HepG2 (cell line): ENCODE results near the gene DUS1L. TPM values are rescaled to one million over a fixed set of nuclear protein-coding genes. Genes with fewer than 3 reads are reported as not detected.

Source experiments
- AGO1 ChIP-seq: fragments of 200-400 bp; formaldehyde crosslinking; IDR thresholded peaks from 2 replicates; pipeline ENCODE4 v1.6.1; 2017; ENCODE audit warnings: mild to moderate bottlenecking, low read depth, low read length, moderate library complexity; ENCODE audit not compliant: poor library complexity, severe bottlenecking
- AKAP8 ChIP-seq: sonication (generic); formaldehyde crosslinking; IDR thresholded peaks from 2 replicates; pipeline ENCODE4 v1.5.1; 2020; ENCODE audit warnings: mild to moderate bottlenecking, missing genetic modification reagents
- JDP2 ChIP-seq: sonication (generic); formaldehyde crosslinking; IDR thresholded peaks from 2 replicates; pipeline ENCODE4 v1.8.1; 2022; ENCODE audit warnings: missing genetic modification reagents, borderline replicate concordance
- KAT8 ChIP-seq: IDR thresholded peaks from 2 replicates; pipeline ENCODE4 v1.6.1; 2016; ENCODE audit warnings: missing genetic modification reagents, missing compliant biosample characterization
- NFKBIZ ChIP-seq: IDR thresholded peaks from 2 replicates; pipeline ENCODE4 v1.6.1; 2018; ENCODE audit warnings: missing genetic modification reagents, missing compliant biosample characterization
- NFRKB ChIP-seq: fragments of 450-650 bp; IDR thresholded peaks from 2 replicates; pipeline ENCODE4 v1.6.1; 2017
- RBM22 ChIP-seq: fragments of 200-400 bp; formaldehyde crosslinking; optimal IDR thresholded peaks from 2 replicates; pipeline ENCODE3; 2017; ENCODE audit warnings: mild to moderate bottlenecking, low read length, moderate library complexity
- RBM39 ChIP-seq: fragments of 200-400 bp; formaldehyde crosslinking; IDR thresholded peaks from one replicate; pipeline ENCODE4 v1.6.1; 2018; ENCODE audit warnings: antibody characterized with exemption, mild to moderate bottlenecking, low read depth, low read length; ENCODE audit not compliant: poor library complexity, severe bottlenecking
- SMC3 ChIP-seq: IDR thresholded peaks from 2 replicates; pipeline ENCODE4 v1.6.1; 2011; ENCODE audit warnings: low read length, improper control_type of control experiment
- TBX2 ChIP-seq: sonication (generic); formaldehyde crosslinking; IDR thresholded peaks from 2 replicates; pipeline ENCODE4 v1.5.0; 2020; ENCODE audit warnings: missing genetic modification reagents, mild to moderate bottlenecking, borderline replicate concordance
- TEAD2 ChIP-seq: sonication (generic); formaldehyde crosslinking; IDR thresholded peaks from 2 replicates; pipeline ENCODE4 v1.9.0; 2021; ENCODE audit warnings: missing genetic modification reagents
- ZBTB38 ChIP-seq: sonication (generic); formaldehyde crosslinking; IDR thresholded peaks from 2 replicates; pipeline ENCODE4 v1.5.1; 2020; ENCODE audit warnings: mild to moderate bottlenecking, missing genetic modification reagents
- ZBTB7A ChIP-seq: sonication (generic); formaldehyde crosslinking; IDR thresholded peaks from 2 replicates; pipeline ENCODE4 v1.8.0; 2022; ENCODE audit warnings: mild to moderate bottlenecking, missing genetic modification reagents
- ZMYM4 ChIP-seq: sonication (generic); formaldehyde crosslinking; IDR thresholded peaks from 2 replicates; pipeline ENCODE4 v1.8.1; 2023; ENCODE audit warnings: mild to moderate bottlenecking, missing genetic modification reagents
- ZNF747 ChIP-seq: sonication (generic); formaldehyde crosslinking; IDR thresholded peaks from 2 replicates; pipeline ENCODE4 v1.8.1; 2023; ENCODE audit warnings: missing genetic modification reagents, mild to moderate bottlenecking, borderline replicate concordance
- ZNF841 ChIP-seq: sonication (generic); formaldehyde crosslinking; IDR thresholded peaks from 2 replicates; pipeline ENCODE4 v1.8.1; 2023; ENCODE audit warnings: missing genetic modification reagents, borderline replicate concordance
- polyA plus RNA-seq, 8 experiments: library from polyadenylated mRNA; depleted of rRNA in 3 of 8; stranded (reverse) in 7 of 8; unstranded in 1 of 8; fragments of >200 nt; fragmentation: Illumina TruSeq in 4 of 8; extraction: Trizol in 4 of 8; gene quantifications; 2 replicates each; pipeline versions ENCODE4 v1.2.1 to v1.2.3, GENCODE V29; 2011 to 2016; ENCODE audit warnings: low read depth in 4 of 8, missing spikeins in 1 of 8, mixed read lengths in 1 of 8; ENCODE audit not compliant: insufficient read depth in 1 of 8
- total RNA-seq, 5 experiments: library from RNA; depleted of rRNA; stranded (reverse); fragments of >200 nt; fragmentation: Illumina TruSeq; extraction: Trizol; gene quantifications; 2 replicates each; pipeline ENCODE4 v1.2.3, GENCODE V29; 2016; ENCODE audit warnings: low read depth in 1 of 5
- TF ChIP-seq, protein P1 (sequence below): sonication (generic); formaldehyde crosslinking; IDR thresholded peaks from 2 replicates; pipeline ENCODE4 v1.5.1; 2020; ENCODE audit warnings: mild to moderate bottlenecking, missing genetic modification reagents, moderate library complexity
- TF ChIP-seq, protein P2 (sequence below): sonication (generic); formaldehyde crosslinking; IDR thresholded peaks from 2 replicates; pipeline ENCODE4 v1.5.1; 2020; ENCODE audit warnings: missing genetic modification reagents, mild to moderate bottlenecking, borderline replicate concordance
- TF ChIP-seq, protein P3 (sequence below): IDR thresholded peaks from 2 replicates; pipeline ENCODE4 v1.4.0; 2020; ENCODE audit warnings: mild to moderate bottlenecking, missing genetic modification reagents

The DUS1L gene
- total and polyA plus RNA-seq, 2 of the 13 experiments (the other 11 are each of a cell fraction or from before 2014, with no cell fraction given), result 81.0 to 109 TPM

DNA sequence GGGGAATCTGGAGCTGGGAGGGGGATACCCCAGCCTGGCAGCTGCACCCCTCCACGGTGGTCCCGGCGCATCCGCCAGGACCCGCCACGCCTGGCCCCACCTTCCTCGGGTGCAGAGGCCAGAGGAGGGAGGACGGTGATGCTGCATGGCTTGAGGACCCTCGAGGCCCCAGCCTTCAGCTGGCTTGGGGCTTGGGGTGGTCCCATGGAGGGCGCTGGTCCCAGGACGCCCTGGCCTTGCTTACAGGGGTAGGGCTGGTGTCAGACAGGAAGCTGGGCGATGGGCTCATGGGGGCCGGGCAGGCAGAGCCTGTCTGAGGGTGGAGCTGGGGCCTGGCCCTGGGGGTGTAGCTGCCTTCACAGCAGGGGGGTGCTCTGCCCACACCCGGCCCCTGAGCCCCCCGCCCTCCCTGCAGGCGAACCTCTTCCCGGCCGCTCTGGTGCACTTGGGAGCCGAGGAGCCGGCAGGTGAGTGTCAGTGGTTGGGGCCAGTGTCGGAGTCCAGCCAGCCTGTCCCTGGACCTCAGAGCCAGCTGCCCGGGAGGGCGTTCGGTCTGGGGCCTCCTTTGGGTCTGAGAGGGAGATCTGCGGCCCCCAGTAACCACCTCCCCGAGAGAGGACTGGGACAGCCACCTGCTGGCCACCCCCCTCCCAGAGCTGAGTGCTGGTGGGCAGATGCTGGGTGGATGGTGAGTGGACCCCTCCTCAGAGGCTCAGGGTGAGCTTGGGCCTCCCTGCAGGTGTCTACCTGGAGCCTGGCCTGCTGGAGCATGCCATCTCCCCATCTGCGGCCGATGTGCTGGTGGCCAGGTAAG is 49.3 kb downstream of the DUS1L start (continued):
- TF ChIP-seq AKAP8 (CRISPR knock-in tag), result peak; percentile 98
- TF ChIP-seq ZNF841 (CRISPR knock-in tag), result no peak
- peak; percentile 80 for TF ChIP-seq RBM22
- TF ChIP-seq RBM39, result peak; percentile 59
- 0 out of 2 replicates have a peak, but pooled peaks have one; percentile 10 for TF ChIP-seq ZBTB38 (CRISPR knock-in tag)
- TF ChIP-seq NFRKB, result no peak
- TF ChIP-seq AGO1, result peak; percentile 90
- TF ChIP-seq ZNF747 (CRISPR knock-in tag), result no peak
- no peak for TF ChIP-seq KAT8 (CRISPR knock-in tag)
- no peak for TF ChIP-seq NFKBIZ (CRISPR knock-in tag)
- TF ChIP-seq ZMYM4 (CRISPR knock-in tag), result no peak
- TF ChIP-seq, protein P1, sequence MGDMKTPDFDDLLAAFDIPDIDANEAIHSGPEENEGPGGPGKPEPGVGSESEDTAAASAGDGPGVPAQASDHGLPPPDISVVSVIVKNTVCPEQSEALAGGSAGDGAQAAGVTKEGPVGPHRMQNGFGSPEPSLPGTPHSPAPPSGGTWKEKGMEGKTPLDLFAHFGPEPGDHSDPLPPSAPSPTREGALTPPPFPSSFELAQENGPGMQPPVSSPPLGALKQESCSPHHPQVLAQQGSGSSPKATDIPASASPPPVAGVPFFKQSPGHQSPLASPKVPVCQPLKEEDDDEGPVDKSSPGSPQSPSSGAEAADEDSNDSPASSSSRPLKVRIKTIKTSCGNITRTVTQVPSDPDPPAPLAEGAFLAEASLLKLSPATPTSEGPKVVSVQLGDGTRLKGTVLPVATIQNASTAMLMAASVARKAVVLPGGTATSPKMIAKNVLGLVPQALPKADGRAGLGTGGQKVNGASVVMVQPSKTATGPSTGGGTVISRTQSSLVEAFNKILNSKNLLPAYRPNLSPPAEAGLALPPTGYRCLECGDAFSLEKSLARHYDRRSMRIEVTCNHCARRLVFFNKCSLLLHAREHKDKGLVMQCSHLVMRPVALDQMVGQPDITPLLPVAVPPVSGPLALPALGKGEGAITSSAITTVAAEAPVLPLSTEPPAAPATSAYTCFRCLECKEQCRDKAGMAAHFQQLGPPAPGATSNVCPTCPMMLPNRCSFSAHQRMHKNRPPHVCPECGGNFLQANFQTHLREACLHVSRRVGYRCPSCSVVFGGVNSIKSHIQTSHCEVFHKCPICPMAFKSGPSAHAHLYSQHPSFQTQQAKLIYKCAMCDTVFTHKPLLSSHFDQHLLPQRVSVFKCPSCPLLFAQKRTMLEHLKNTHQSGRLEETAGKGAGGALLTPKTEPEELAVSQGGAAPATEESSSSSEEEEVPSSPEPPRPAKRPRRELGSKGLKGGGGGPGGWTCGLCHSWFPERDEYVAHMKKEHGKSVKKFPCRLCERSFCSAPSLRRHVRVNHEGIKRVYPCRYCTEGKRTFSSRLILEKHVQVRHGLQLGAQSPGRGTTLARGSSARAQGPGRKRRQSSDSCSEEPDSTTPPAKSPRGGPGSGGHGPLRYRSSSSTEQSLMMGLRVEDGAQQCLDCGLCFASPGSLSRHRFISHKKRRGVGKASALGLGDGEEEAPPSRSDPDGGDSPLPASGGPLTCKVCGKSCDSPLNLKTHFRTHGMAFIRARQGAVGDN (CRISPR knock-in tag), result peak; percentile 39; the same call in 1 of the 2 replicates
- TF ChIP-seq TBX2, result no peak
- TF ChIP-seq, protein P2, sequence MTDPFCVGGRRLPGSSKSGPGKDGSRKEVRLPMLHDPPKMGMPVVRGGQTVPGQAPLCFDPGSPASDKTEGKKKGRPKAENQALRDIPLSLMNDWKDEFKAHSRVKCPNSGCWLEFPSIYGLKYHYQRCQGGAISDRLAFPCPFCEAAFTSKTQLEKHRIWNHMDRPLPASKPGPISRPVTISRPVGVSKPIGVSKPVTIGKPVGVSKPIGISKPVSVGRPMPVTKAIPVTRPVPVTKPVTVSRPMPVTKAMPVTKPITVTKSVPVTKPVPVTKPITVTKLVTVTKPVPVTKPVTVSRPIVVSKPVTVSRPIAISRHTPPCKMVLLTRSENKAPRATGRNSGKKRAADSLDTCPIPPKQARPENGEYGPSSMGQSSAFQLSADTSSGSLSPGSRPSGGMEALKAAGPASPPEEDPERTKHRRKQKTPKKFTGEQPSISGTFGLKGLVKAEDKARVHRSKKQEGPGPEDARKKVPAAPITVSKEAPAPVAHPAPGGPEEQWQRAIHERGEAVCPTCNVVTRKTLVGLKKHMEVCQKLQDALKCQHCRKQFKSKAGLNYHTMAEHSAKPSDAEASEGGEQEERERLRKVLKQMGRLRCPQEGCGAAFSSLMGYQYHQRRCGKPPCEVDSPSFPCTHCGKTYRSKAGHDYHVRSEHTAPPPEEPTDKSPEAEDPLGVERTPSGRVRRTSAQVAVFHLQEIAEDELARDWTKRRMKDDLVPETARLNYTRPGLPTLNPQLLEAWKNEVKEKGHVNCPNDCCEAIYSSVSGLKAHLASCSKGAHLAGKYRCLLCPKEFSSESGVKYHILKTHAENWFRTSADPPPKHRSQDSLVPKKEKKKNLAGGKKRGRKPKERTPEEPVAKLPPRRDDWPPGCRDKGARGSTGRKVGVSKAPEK, result no peak
- no peak for TF ChIP-seq SMC3
- peak; percentile 63 for TF ChIP-seq ZBTB7A
- 0 out of 2 replicates have a peak, but pooled peaks have one; percentile 15 for TF ChIP-seq TEAD2 (CRISPR knock-in tag)
- TF ChIP-seq JDP2 (CRISPR knock-in tag), result no peak
- TF ChIP-seq, protein P3, sequence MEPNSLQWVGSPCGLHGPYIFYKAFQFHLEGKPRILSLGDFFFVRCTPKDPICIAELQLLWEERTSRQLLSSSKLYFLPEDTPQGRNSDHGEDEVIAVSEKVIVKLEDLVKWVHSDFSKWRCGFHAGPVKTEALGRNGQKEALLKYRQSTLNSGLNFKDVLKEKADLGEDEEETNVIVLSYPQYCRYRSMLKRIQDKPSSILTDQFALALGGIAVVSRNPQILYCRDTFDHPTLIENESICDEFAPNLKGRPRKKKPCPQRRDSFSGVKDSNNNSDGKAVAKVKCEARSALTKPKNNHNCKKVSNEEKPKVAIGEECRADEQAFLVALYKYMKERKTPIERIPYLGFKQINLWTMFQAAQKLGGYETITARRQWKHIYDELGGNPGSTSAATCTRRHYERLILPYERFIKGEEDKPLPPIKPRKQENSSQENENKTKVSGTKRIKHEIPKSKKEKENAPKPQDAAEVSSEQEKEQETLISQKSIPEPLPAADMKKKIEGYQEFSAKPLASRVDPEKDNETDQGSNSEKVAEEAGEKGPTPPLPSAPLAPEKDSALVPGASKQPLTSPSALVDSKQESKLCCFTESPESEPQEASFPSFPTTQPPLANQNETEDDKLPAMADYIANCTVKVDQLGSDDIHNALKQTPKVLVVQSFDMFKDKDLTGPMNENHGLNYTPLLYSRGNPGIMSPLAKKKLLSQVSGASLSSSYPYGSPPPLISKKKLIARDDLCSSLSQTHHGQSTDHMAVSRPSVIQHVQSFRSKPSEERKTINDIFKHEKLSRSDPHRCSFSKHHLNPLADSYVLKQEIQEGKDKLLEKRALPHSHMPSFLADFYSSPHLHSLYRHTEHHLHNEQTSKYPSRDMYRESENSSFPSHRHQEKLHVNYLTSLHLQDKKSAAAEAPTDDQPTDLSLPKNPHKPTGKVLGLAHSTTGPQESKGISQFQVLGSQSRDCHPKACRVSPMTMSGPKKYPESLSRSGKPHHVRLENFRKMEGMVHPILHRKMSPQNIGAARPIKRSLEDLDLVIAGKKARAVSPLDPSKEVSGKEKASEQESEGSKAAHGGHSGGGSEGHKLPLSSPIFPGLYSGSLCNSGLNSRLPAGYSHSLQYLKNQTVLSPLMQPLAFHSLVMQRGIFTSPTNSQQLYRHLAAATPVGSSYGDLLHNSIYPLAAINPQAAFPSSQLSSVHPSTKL (CRISPR knock-in tag), result 0 out of 2 replicates have a peak, but pooled peaks have one; percentile 6
